Measurements from ENCODE around the gene COMMD7. TPM values are rescaled to one million over a fixed set of nuclear protein-coding genes. Genes with fewer than 3 reads are reported as not detected.

Gene COMMD7
- total and polyA plus RNA-seq, 4 donors = 26.1 to 53.4 (median 43.0) TPM

DNA sequence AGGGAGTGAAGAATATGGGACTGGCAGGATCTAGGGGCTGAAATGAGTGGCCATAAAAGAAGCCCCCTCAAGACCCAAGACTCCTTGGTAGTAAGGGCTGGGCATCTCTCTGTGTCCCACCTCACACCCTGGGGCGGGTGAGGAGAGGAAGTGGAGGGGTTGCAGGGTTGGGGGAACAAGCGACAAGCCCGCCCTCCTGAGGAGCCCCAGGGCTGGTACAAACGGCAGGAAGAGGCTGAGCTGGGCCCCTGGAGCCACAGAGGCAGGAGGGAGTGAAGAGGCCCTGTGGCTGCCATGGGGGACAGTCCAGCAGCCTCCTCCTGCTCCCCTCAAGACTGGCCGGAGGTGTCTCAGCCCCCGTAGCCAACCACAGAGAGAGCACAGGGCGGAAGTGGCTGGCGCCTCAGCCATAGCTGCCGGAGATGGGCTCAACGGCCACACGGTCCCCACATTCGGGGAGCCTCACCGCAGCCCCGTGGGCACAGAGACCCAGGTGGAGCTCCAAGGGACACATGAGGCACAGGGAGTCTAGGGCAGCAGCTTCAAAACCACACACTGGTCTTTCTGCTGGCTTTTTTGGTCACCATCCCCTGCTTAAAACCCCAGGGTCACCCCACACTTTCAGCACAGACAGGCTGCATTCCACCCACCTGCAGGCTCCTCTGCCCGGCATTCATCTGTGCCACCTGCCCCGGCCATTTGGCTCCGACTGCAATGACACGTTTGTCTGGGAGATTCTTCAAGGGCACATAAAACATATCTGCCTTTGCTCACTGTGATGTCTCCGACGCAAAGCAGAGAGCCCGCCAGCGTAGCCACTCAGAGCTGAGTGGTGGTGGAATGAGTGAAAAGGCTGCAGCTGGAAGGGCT, 70.0 kb downstream of the COMMD7 start:
- H3K9me3 ChIP-seq (ENCODE audit: control insufficient read depth in 4 of 4, insufficient read depth in 3 of 4, low read length in 3 of 4) = no peaks in the 10 kb centered on the region
- H3K9ac ChIP-seq (ENCODE audit: insufficient read depth in 1 of 2, low read length in 2 of 2) = no peak overlapping the region
- H3K27ac ChIP-seq (ENCODE audit: low read depth in 1 of 2, low read length in 1 of 2) = no peak overlapping the region
- DNase-seq (no peak), ATAC-seq (ENCODE audit: insufficient read depth, low FRiP score) (peak; percentile 10)
- no peaks in the 10 kb centered on the region for H3K36me3 ChIP-seq (ENCODE audit: control insufficient read depth in 4 of 4, insufficient read depth in 4 of 4, low read length in 4 of 4)
- H3K4me3 ChIP-seq = no peak overlapping the region
- no peaks in the 10 kb centered on the region for H3K27me3 ChIP-seq (ENCODE audit: control insufficient read depth in 3 of 3, insufficient read depth in 3 of 3, low read length in 2 of 3)
- H3K4me1 ChIP-seq (ENCODE audit: control insufficient read depth in 5 of 5, insufficient read depth in 5 of 5, low read length in 5 of 5) = no peaks in the 10 kb centered on the region
- 30 to 55% methylated on average over 22 of the region's 22 CpGs for WGBS, 2 donors
- TF ChIP-seq, protein P1, sequence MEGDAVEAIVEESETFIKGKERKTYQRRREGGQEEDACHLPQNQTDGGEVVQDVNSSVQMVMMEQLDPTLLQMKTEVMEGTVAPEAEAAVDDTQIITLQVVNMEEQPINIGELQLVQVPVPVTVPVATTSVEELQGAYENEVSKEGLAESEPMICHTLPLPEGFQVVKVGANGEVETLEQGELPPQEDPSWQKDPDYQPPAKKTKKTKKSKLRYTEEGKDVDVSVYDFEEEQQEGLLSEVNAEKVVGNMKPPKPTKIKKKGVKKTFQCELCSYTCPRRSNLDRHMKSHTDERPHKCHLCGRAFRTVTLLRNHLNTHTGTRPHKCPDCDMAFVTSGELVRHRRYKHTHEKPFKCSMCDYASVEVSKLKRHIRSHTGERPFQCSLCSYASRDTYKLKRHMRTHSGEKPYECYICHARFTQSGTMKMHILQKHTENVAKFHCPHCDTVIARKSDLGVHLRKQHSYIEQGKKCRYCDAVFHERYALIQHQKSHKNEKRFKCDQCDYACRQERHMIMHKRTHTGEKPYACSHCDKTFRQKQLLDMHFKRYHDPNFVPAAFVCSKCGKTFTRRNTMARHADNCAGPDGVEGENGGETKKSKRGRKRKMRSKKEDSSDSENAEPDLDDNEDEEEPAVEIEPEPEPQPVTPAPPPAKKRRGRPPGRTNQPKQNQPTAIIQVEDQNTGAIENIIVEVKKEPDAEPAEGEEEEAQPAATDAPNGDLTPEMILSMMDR (IDR thresholded peaks at IDR 0.05; ENCODE audit: control extremely low read depth, extremely low read depth) = no peak

- TF ChIP-seq, protein P1 (IDR thresholded peaks at IDR 0.05; ENCODE audit: control extremely low read depth, extremely low read depth) = no peak
- no peak for ATAC-seq (ENCODE audit: insufficient read depth, low FRiP score)
- no peak overlapping the region for H3K27ac ChIP-seq (ENCODE audit: low read depth in 1 of 2, low read length in 1 of 2)
- 37 to 66% methylated on average over 3 of the region's 3 CpGs for WGBS, 2 donors
- no peaks in the 10 kb centered on the region for H3K4me1 ChIP-seq (ENCODE audit: control insufficient read depth in 5 of 5, insufficient read depth in 5 of 5, low read length in 5 of 5)
- no peaks in the 10 kb centered on the region for H3K36me3 ChIP-seq (ENCODE audit: control insufficient read depth in 4 of 4, insufficient read depth in 4 of 4, low read length in 4 of 4)
- DNase-seq = no peak
- H3K27me3 ChIP-seq (ENCODE audit: control insufficient read depth in 3 of 3, insufficient read depth in 3 of 3, low read length in 2 of 3) = no peaks in the 10 kb centered on the region
- no peak overlapping the region for H3K4me3 ChIP-seq
- H3K9ac ChIP-seq (ENCODE audit: insufficient read depth in 1 of 2, low read length in 2 of 2) = no peak overlapping the region
- no peaks in the 10 kb centered on the region for H3K9me3 ChIP-seq (ENCODE audit: control insufficient read depth in 4 of 4, insufficient read depth in 3 of 4, low read length in 3 of 4)
Observed at GRCh38 chr20:32672394-32672981, 70.8 kb downstream of the COMMD7 start.

DNA sequence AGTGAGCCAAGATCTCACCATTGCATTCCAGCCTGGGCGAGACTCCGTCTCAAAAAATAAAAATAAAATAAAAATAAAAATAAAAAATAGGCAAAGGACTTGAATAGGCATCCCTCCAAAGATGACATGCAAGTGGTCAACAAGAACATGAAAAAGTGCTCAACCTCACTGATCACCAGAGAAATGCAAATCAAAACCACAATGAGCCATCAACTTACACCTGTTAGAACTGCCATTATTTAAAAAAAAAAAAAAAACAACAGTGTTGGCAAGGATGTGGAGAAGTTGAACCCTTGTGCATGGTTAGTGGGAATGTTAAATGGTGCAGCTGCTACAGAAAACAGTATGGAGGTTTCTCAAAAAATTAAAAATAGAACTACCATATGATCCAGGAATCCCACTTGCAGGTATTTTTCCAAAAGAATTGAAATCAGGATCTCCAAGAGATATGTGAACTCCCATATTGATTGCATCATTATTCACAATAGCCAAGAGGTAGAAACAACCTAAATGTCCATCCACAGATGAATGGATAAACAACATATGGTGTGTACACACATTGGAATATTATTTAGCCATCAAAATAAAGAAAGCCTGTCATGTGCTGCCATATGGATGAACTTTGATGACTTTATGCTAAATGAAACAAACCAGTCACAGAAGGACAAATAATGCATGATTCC, 72.4 kb downstream of the COMMD7 start:
- DNase-seq = no peak
- TF ChIP-seq, protein P1 (IDR thresholded peaks at IDR 0.05; ENCODE audit: control extremely low read depth, extremely low read depth) = no peak
- no peak overlapping the region for H3K4me3 ChIP-seq
- ATAC-seq (ENCODE audit: insufficient read depth, low FRiP score) = no peak
- 94 to 100% methylated on average over 2 of the region's 2 CpGs for WGBS, 2 donors
- H3K36me3 ChIP-seq (ENCODE audit: control insufficient read depth in 4 of 4, insufficient read depth in 4 of 4, low read length in 4 of 4) = no peaks in the 10 kb centered on the region
- no peak overlapping the region for H3K27ac ChIP-seq (ENCODE audit: low read depth in 1 of 2, low read length in 1 of 2)
- H3K4me1 ChIP-seq (ENCODE audit: control insufficient read depth in 5 of 5, insufficient read depth in 5 of 5, low read length in 5 of 5) = no peaks in the 10 kb centered on the region
- no peaks in the 10 kb centered on the region for H3K9me3 ChIP-seq (ENCODE audit: control insufficient read depth in 4 of 4, insufficient read depth in 3 of 4, low read length in 3 of 4)
- H3K9ac ChIP-seq (ENCODE audit: insufficient read depth in 1 of 2, low read length in 2 of 2) = no peak overlapping the region
- no peaks in the 10 kb centered on the region for H3K27me3 ChIP-seq (ENCODE audit: control insufficient read depth in 3 of 3, insufficient read depth in 3 of 3, low read length in 2 of 3)
